Right atrium auricular region (tissue), 2 donors: ENCODE data around the gene IGSF1. TPM values are rescaled to one million over a fixed set of nuclear protein-coding genes. Genes with fewer than 3 reads are reported as not detected.
"Not testable (repeated sequence)": the region's sequence is repeated elsewhere in the genome, so short reads cannot be mapped to it uniquely, and the experiment has no call there.

Experiments used
- DNase-seq: peaks from one replicate; pipeline ENCODE4 v3.0.0-alpha.2; 2019; ENCODE audit warnings: low spot score
- H3K27ac ChIP-seq, 2 donors: fragments of 200-600 bp; sonication (generic); 1 replicate in 1 of 2; 2 replicates in 1 of 2; pipeline ENCODE4 v1.5.1; 2016 to 2019
- H3K27me3 ChIP-seq, 2 donors: fragments of 200-600 bp; sonication (generic); one replicate each; pipeline versions ENCODE4 v1.5.1 to v1.6.0; 2017 to 2019
- H3K36me3 ChIP-seq: fragments of 200-600 bp; sonication (generic); one replicate; pipeline ENCODE4 v1.5.1; 2016
- H3K4me1 ChIP-seq, 2 donors: fragments of 200-600 bp; sonication (generic); one replicate each; pipeline versions ENCODE4 v1.5.1 to v1.6.0; 2017 to 2019
- H3K4me3 ChIP-seq, 2 donors: fragments of 200-600 bp; sonication (generic); 1 replicate in 1 of 2; 2 replicates in 1 of 2; pipeline ENCODE4 v1.5.1; 2017 to 2019; ENCODE audit warnings: mild to moderate bottlenecking in 1 of 2, moderate library complexity in 1 of 2
- H3K9me3 ChIP-seq, 2 donors: fragments of 200-600 bp; sonication (generic); one replicate each; pipeline ENCODE4 v1.5.1; 2019
- total RNA-seq, 2 donors: library from RNA; depleted of rRNA; stranded (reverse); fragments of >200 nt; gene quantifications; one replicate each; pipeline ENCODE4 v1.1.0, GENCODE V29; 2016
- TF ChIP-seq, protein P1 (sequence below), 2 donors: fragments of 200-600 bp; sonication (generic); IDR thresholded peaks; one replicate each; pipeline ENCODE4 v1.5.1; 2019; ENCODE audit warnings: antibody characterized with exemption in 2 of 2

IGSF1 gene
- total RNA-seq, 2 donors from 2014 or later, result 3.3 to 9.5 TPM

- Histone ChIP-seq H3K4me3 (no peak overlapping the region), H3K9me3 (no peaks in the 10 kb centered on the region), H3K36me3 (no peaks in the 10 kb centered on the region), H3K27ac (no peak overlapping the region), H3K4me1 (no peaks in the 10 kb centered on the region), H3K27me3 (no peaks in the 10 kb centered on the region)
- no peak for DNase-seq
- TF ChIP-seq, protein P1, sequence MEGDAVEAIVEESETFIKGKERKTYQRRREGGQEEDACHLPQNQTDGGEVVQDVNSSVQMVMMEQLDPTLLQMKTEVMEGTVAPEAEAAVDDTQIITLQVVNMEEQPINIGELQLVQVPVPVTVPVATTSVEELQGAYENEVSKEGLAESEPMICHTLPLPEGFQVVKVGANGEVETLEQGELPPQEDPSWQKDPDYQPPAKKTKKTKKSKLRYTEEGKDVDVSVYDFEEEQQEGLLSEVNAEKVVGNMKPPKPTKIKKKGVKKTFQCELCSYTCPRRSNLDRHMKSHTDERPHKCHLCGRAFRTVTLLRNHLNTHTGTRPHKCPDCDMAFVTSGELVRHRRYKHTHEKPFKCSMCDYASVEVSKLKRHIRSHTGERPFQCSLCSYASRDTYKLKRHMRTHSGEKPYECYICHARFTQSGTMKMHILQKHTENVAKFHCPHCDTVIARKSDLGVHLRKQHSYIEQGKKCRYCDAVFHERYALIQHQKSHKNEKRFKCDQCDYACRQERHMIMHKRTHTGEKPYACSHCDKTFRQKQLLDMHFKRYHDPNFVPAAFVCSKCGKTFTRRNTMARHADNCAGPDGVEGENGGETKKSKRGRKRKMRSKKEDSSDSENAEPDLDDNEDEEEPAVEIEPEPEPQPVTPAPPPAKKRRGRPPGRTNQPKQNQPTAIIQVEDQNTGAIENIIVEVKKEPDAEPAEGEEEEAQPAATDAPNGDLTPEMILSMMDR (IDR thresholded peaks at IDR 0.05), result no peak
These were observed 24.4 kb downstream of the IGSF1 start for GRCh38 chrX:131264665-131265064.

GRCh38 chrX:131264053-131264452 is 25.1 kb downstream of the IGSF1 start:
- Histone ChIP-seq H3K4me3 (no peak overlapping the region), H3K27me3 (no peaks in the 10 kb centered on the region), H3K4me1 (no peaks in the 10 kb centered on the region), H3K27ac (no peak overlapping the region), H3K36me3 (no peaks in the 10 kb centered on the region), H3K9me3 (no peaks in the 10 kb centered on the region)
- TF ChIP-seq, protein P1 (IDR thresholded peaks at IDR 0.05), result no peak
- DNase-seq, result no peak

GRCh38 chrX:131262738-131263679 is 26.1 kb downstream of the IGSF1 start:
- H3K4me1 ChIP-seq, result no peaks in the 10 kb centered on the region
- H3K27ac ChIP-seq, result no peak overlapping the region
- no peak for DNase-seq
- TF ChIP-seq, protein P1 (IDR thresholded peaks at IDR 0.05), result no peak
- H3K27me3 ChIP-seq, result no peaks in the 10 kb centered on the region
- H3K9me3 ChIP-seq, result no peaks in the 10 kb centered on the region
- no peak overlapping the region for H3K4me3 ChIP-seq
- H3K36me3 ChIP-seq, result no peaks in the 10 kb centered on the region

DNA sequence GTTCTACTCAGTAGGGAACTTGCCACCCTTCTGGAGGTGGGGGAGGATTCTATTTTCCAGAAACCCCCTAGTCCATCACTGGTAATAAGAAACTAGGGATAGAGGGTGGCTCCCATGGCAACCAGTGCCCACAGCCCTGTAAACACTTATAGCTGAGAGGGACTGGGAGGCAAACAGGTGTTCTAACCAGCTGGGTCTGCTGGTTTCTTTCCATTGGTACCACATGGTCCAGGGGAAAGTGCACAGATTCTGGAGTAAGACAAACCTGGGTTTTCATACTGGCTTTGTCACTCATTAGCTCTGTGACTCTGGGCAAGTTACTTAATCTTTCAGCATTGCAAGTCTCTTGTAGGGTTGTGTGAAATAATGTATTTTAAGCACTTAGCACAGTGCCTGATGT is 26.9 kb downstream of the IGSF1 start:
- Histone ChIP-seq H3K9me3 (no peaks in the 10 kb centered on the region), H3K36me3 (no peaks in the 10 kb centered on the region), H3K4me3 (no peak overlapping the region), H3K27ac (no peak overlapping the region), H3K4me1 (no peaks in the 10 kb centered on the region), H3K27me3 (no peaks in the 10 kb centered on the region)
- no peak for DNase-seq
- TF ChIP-seq, protein P1 (IDR thresholded peaks at IDR 0.05), result no peak

DNA sequence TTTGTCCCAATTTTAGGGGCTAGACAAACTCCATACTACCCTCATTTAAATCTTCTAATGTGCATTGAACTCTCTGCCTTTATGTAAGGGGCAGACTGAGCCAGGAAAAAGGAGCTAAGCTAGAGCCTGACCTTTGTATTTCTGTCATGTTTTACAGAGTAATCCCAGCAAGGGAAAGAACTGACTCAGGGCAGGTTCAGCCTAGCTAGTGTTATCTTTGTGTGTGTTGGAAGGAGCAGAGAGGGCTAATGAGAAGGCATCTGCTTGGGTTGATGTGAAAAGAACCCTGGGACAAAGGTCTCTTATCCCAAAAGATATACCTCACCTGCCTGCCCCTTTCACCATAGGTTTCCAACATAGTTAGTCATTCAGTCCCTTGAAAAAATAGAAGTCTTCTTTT is 31.7 kb downstream of the IGSF1 start:
- no peaks in the 10 kb centered on the region for H3K9me3 ChIP-seq
- TF ChIP-seq, protein P1 (IDR thresholded peaks at IDR 0.05), result no peak
- no peaks in the 10 kb centered on the region for H3K36me3 ChIP-seq
- no peaks in the 10 kb centered on the region for H3K4me1 ChIP-seq
- DNase-seq, result no peak
- H3K4me3 ChIP-seq, result no peak overlapping the region
- no peaks in the 10 kb centered on the region for H3K27me3 ChIP-seq
- H3K27ac ChIP-seq, result no peak overlapping the region

- not testable (repeated sequence) for H3K4me3 ChIP-seq, H3K27ac ChIP-seq, H3K27me3 ChIP-seq, H3K4me1 ChIP-seq, H3K36me3 ChIP-seq, H3K9me3 ChIP-seq, DNase-seq
These were observed 37.9 kb downstream of the IGSF1 start for GRCh38 chrX:131250984-131251738.
